HepG2 (cell line): ENCODE results near the gene FBF1. TPM values are rescaled to one million over a fixed set of nuclear protein-coding genes. Genes with fewer than 3 reads are reported as not detected.

Source experiments
- AHR ChIP-seq: IDR thresholded peaks from 2 replicates; pipeline ENCODE4 v1.6.1; 2018; ENCODE audit warnings: missing genetic modification reagents, missing compliant biosample characterization
- BRCA1 ChIP-seq: sonication (generic); formaldehyde crosslinking; IDR thresholded peaks from 2 replicates; pipeline ENCODE4 v1.4.0; 2020; ENCODE audit warnings: missing genetic modification reagents
- CAMTA2 ChIP-seq: sonication (generic); formaldehyde crosslinking; IDR thresholded peaks from 2 replicates; pipeline ENCODE4 v1.4.0; 2020; ENCODE audit warnings: mild to moderate bottlenecking, missing genetic modification reagents, borderline replicate concordance
- EED ChIP-seq: sonication (generic); formaldehyde crosslinking; IDR thresholded peaks from 2 replicates; pipeline ENCODE4 v1.5.0; 2020; ENCODE audit warnings: mild to moderate bottlenecking, missing genetic modification reagents
- EP300 ChIP-seq, 3 experiments: sonication (generic) in 1 of 3; formaldehyde crosslinking in 1 of 3; IDR thresholded peaks; 2 replicates each; pipeline versions ENCODE4 v1.5.1 to v1.6.1; 2011 to 2020; ENCODE audit warnings: low read depth in 2 of 3, low read length in 2 of 3, borderline replicate concordance in 1 of 3, improper control_type of control experiment in 1 of 3, mild to moderate bottlenecking in 1 of 3, missing genetic modification reagents in 1 of 3, moderate library complexity in 1 of 3
- KDM6A ChIP-seq: IDR thresholded peaks from 2 replicates; pipeline ENCODE4 v1.6.1; 2016; ENCODE audit warnings: low read depth
- KMT2B ChIP-seq: IDR thresholded peaks from 2 replicates; pipeline ENCODE4 v1.6.1; 2016; ENCODE audit warnings: missing genetic modification reagents, missing compliant biosample characterization
- MYNN ChIP-seq: sonication (generic); formaldehyde crosslinking; IDR thresholded peaks from 2 replicates; pipeline ENCODE4 v1.4.0; 2020; ENCODE audit warnings: mild to moderate bottlenecking, low read depth, missing genetic modification reagents
- NFIC ChIP-seq: IDR thresholded peaks from 2 replicates; pipeline ENCODE4 v1.6.1; 2012; ENCODE audit warnings: mild to moderate bottlenecking, low read length, inconsistent platforms
- RCOR2 ChIP-seq: IDR thresholded peaks from 2 replicates; pipeline ENCODE4 v1.6.1; 2016; ENCODE audit warnings: missing biosample characterization, missing genetic modification reagents
- RNF2 ChIP-seq: fragments of 450-650 bp; conservative IDR thresholded peaks from 2 replicates; pipeline ENCODE4 v1.6.1; 2016; ENCODE audit warnings: low read depth
- SMC3 ChIP-seq: IDR thresholded peaks from 2 replicates; pipeline ENCODE4 v1.6.1; 2011; ENCODE audit warnings: low read length, improper control_type of control experiment
- SNAPC4 ChIP-seq: sonication (generic); formaldehyde crosslinking; IDR thresholded peaks from 2 replicates; pipeline ENCODE4 v1.4.0; 2020; ENCODE audit warnings: mild to moderate bottlenecking, missing genetic modification reagents
- SOX13 ChIP-seq, 3 experiments: fragments of 450-650 bp in 1 of 3; sonication (generic) in 1 of 3; formaldehyde crosslinking in 1 of 3; IDR thresholded peaks in 2 of 3; conservative IDR thresholded peaks in 1 of 3; 2 replicates each; pipeline versions ENCODE4 v1.5.0 to v1.6.1; 2016 to 2020; ENCODE audit warnings: antibody characterized with exemption in 1 of 3, mild to moderate bottlenecking in 1 of 3, missing compliant biosample characterization in 1 of 3, missing genetic modification reagents in 1 of 3, moderate library complexity in 1 of 3
- ZBTB21 ChIP-seq: sonication (generic); formaldehyde crosslinking; IDR thresholded peaks from 2 replicates; pipeline ENCODE4 v1.4.0; 2020; ENCODE audit warnings: missing genetic modification reagents
- ZKSCAN8 ChIP-seq: IDR thresholded peaks from 2 replicates; pipeline ENCODE4 v1.6.1; 2016; ENCODE audit warnings: borderline replicate concordance, missing genetic modification reagents, missing compliant biosample characterization
- ZNF264 ChIP-seq: sonication (generic); formaldehyde crosslinking; IDR thresholded peaks from 2 replicates; pipeline ENCODE4 v1.4.0; 2020; ENCODE audit warnings: missing genetic modification reagents
- ZNF329 ChIP-seq: sonication (generic); formaldehyde crosslinking; IDR thresholded peaks from 2 replicates; pipeline ENCODE4 v1.9.0; 2021; ENCODE audit warnings: low read depth, mild to moderate bottlenecking, missing genetic modification reagents
- ZNF792 ChIP-seq: IDR thresholded peaks from 2 replicates; pipeline ENCODE4 v1.6.1; 2016
- ZSCAN21 ChIP-seq: sonication (generic); formaldehyde crosslinking; IDR thresholded peaks from 2 replicates; pipeline ENCODE4 v1.8.0; 2022; ENCODE audit warnings: mild to moderate bottlenecking, missing genetic modification reagents, moderate library complexity, borderline replicate concordance
- polyA plus RNA-seq, 8 experiments: library from polyadenylated mRNA; depleted of rRNA in 3 of 8; stranded (reverse) in 7 of 8; unstranded in 1 of 8; fragments of >200 nt; fragmentation: Illumina TruSeq in 4 of 8; extraction: Trizol in 4 of 8; gene quantifications; 2 replicates each; pipeline versions ENCODE4 v1.2.1 to v1.2.3, GENCODE V29; 2011 to 2016; ENCODE audit warnings: low read depth in 4 of 8, missing spikeins in 1 of 8, mixed read lengths in 1 of 8; ENCODE audit not compliant: insufficient read depth in 1 of 8
- total RNA-seq, 5 experiments: library from RNA; depleted of rRNA; stranded (reverse); fragments of >200 nt; fragmentation: Illumina TruSeq; extraction: Trizol; gene quantifications; 2 replicates each; pipeline ENCODE4 v1.2.3, GENCODE V29; 2016; ENCODE audit warnings: low read depth in 1 of 5
- TF ChIP-seq, protein P1 (sequence below): sonication (generic); formaldehyde crosslinking; IDR thresholded peaks from 2 replicates; pipeline ENCODE4 v1.5.0; 2020; ENCODE audit warnings: mild to moderate bottlenecking, missing genetic modification reagents, borderline replicate concordance
- TF ChIP-seq, protein P2 (sequence below): sonication (generic); formaldehyde crosslinking; IDR thresholded peaks from 2 replicates; pipeline ENCODE4 v1.5.0; 2020; ENCODE audit warnings: missing genetic modification reagents

The FBF1 gene
- total and polyA plus RNA-seq, 2 of the 13 experiments (the other 11 are each of a cell fraction or from before 2014, with no cell fraction given): 2.4 to 8.1 TPM

DNA sequence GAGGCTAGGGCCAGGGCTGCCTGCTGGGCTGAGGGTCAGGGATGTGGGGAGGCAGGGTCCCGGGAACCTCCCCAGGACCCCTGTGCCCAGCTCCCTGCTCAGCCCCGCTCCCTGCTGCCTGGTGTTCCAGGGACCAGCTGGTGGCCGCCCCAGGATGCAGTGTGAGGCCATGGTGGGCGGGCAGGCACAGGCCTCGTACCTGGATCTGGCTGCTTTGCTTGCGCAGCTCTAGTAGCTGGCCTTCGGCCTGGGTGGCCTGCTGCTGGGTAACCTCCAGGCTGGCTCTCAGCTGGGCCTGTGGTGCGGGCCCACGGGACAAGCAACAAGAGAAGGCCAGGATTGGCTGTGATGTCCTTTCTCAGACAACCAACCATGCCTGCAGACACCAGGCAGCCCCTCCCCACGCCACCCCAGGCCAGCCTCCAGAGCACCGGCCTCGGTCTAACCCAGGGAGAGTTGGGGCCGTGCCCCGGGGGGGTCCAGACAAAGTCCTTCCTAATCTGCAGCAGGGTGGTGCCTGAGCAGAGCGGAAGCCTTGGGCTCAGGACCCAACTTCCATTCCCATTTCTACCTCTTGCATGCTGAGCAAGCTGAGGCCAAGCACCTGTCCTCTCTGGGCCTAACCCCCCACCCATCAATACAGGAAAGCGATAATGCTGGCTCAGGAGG, 48.2 kb downstream of the FBF1 start (continued):
- TF ChIP-seq, protein P1, sequence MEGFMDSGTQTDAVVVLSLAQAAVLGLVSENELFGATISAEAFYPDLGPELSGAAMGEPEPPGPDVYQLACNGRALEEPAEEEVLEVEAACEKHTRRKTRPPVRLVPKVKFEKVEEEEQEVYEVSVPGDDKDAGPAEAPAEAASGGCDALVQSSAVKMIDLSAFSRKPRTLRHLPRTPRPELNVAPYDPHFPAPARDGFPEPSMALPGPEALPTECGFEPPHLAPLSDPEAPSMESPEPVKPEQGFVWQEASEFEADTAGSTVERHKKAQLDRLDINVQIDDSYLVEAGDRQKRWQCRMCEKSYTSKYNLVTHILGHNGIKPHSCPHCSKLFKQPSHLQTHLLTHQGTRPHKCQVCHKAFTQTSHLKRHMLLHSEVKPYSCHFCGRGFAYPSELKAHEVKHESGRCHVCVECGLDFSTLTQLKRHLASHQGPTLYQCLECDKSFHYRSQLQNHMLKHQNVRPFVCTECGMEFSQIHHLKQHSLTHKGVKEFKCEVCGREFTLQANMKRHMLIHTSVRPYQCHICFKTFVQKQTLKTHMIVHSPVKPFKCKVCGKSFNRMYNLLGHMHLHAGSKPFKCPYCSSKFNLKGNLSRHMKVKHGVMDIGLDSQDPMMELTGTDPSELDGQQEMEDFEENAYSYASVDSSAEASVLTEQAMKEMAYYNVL (CRISPR knock-in tag): no peak; the same call in 1 of the 2 replicates
- TF ChIP-seq RNF2: no peak
- no peak; the same call in 1 of the 2 replicates for TF ChIP-seq SNAPC4 (CRISPR knock-in tag)
- no peak for TF ChIP-seq SMC3
- TF ChIP-seq RCOR2: no peak
- no peak for TF ChIP-seq BRCA1 (CRISPR knock-in tag)
- TF ChIP-seq CAMTA2 (CRISPR knock-in tag): no peak
- TF ChIP-seq, protein P2, sequence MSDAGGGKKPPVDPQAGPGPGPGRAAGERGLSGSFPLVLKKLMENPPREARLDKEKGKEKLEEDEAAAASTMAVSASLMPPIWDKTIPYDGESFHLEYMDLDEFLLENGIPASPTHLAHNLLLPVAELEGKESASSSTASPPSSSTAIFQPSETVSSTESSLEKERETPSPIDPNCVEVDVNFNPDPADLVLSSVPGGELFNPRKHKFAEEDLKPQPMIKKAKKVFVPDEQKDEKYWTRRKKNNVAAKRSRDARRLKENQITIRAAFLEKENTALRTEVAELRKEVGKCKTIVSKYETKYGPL (CRISPR knock-in tag): 0 out of 2 replicates have a peak, but pooled peaks have one; percentile 14
- peak; percentile 51; the same call in 1 of the 2 replicates for TF ChIP-seq ZSCAN21 (CRISPR knock-in tag)
- TF ChIP-seq ZNF264 (CRISPR knock-in tag): peak; percentile 83; the same call in 1 of the 2 replicates
- no peak for TF ChIP-seq ZNF792 (CRISPR knock-in tag)
- no peak for TF ChIP-seq AHR (CRISPR knock-in tag)
- TF ChIP-seq KMT2B: 0 out of 2 replicates have a peak, but pooled peaks have one; percentile 15
- TF ChIP-seq NFIC: no peak
- no peak for TF ChIP-seq SOX13 (IDR thresholded peaks at IDR 0.05)
- TF ChIP-seq SOX13 (CRISPR knock-in tag; conservative IDR thresholded peaks at IDR 0.05 in 1 of 2, IDR thresholded peaks at IDR 0.05 in 1 of 2): peak in 1 of 2 experiments; percentile 44; a peak in 1 of 4 replicates
- TF ChIP-seq ZBTB21 (CRISPR knock-in tag): no peak
- TF ChIP-seq ZKSCAN8 (CRISPR knock-in tag): peak; percentile 48; the same call in 1 of the 2 replicates
- TF ChIP-seq EP300 (IDR thresholded peaks at IDR 0.05; ENCODE audit: low read depth in 2 of 2, low read length in 2 of 2): no peak
- TF ChIP-seq EP300 (CRISPR knock-in tag; IDR thresholded peaks at IDR 0.05; ENCODE audit: borderline replicate concordance): 0 out of 2 replicates have a peak, but pooled peaks have one; percentile 8
- no peak for TF ChIP-seq ZNF329 (CRISPR knock-in tag)
- no peak for TF ChIP-seq MYNN (CRISPR knock-in tag)
- TF ChIP-seq KDM6A (CRISPR knock-in tag): no peak
- 0 out of 2 replicates have a peak, but pooled peaks have one; percentile 27 for TF ChIP-seq EED (CRISPR knock-in tag)
